Lower leg skin (tissue), 3 donors: ENCODE results near the gene WWOX.

Experiments used
- CTCF ChIP-seq, 3 donors: fragments of 450-650 bp; IDR thresholded peaks; one replicate each; pipeline ENCODE4 v1.5.1; 2016; ENCODE audit warnings: antibody characterized with exemption in 3 of 3, mild to moderate bottlenecking in 3 of 3, moderate library complexity in 2 of 3
- POLR2A ChIP-seq, 2 donors: fragments of 450-650 bp; IDR thresholded peaks; one replicate each; pipeline ENCODE4 v1.6.1; 2016 to 2017; ENCODE audit warnings: antibody characterized with exemption in 2 of 2, mild to moderate bottlenecking in 1 of 2, moderate library complexity in 1 of 2

- TF ChIP-seq POLR2A (IDR thresholded peaks at IDR 0.05): no peak
- no peak for TF ChIP-seq CTCF (IDR thresholded peaks at IDR 0.05)
These were observed 316.2 kb downstream of the WWOX start for GRCh38 chr16:78415669-78416068.
